ENCODE results near the gene MAN2B2.
"Not testable (repeated sequence)": the region's sequence is repeated elsewhere in the genome, so short reads cannot be mapped to it uniquely, and the experiment has no call there.

The MAN2B2 gene

DNA sequence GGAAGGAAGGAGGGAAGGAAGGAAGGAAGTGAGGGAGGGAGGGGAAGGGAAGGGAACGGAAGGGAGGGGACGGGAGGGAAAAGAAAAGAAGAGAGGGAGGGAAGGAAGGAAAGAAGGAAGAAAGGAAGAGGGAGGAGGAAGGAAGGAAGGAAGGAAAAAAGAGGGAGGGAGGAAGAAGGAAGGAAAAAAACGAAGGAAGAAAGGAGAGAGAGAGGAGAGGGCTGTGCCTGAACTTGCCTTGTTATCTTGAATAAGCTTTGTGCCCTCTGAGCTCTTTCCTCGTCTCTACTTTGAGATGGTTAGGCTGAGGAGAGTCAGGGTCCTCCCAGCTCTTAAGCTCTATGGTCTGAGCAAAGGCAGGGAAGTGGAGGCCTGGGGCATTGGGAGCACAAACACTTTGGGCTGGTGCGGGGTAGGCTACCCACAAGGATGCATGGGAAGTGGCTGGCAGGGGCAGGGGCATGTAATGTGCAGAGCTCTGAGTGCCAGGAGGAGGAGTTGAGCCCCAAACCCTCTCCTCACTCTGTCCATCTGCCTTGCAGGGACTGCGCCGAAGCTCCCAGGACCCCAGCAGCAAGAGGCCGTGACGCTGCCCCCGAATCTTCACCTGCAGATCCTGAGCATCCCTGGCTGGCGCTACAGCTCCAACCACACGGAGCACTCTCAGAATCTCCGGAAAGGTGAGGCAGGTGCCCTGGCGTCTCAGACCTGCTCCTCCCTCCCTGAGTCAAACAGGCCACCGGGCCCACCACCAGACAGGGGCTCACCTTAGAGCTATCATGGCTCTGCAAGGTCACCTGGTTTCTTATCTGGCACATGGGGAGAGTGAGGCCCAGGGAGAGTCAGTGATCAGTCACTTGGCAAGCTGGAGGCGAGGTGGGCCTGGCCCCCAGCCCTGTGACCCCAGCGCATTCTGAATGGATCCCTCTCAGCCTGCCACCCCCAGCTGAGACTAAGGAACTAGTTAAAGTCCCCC is 39.0 kb downstream of the MAN2B2 start:
- DNase-seq (ENCODE audit: low read depth in 1 of 2, low spot score in 1 of 2) = no peak

DNA sequence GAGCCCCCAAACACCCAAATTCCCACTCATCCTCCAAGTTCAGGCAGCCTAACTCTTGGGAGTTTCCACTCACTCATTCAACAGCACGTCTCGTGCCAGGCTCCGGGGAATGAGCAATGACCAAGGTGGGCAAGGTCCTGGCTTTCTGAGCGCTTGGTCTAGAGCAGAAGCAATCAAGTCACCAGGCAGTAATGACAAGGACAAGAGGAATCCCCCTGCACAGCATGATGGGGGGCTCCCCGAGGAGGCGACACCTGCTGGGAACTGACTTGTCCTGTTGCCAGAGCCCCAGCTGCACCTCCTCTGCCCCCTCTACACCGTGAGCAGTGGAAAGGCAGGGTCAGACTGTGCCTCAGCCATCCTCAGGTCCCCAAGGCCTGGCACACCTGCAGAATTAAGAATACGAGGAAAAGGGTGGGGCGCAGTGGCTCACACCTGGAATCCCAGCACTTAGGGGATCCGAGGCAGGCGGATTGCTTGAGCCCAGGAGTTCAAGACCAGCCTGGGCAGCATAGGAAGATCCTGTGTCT is 39.8 kb downstream of the MAN2B2 start:
- no peak for DNase-seq (ENCODE audit: low read depth in 1 of 2, low spot score in 1 of 2)

GRCh38 chr4:6616087-6616995 is 41.4 kb downstream of the MAN2B2 start:
- DNase-seq (ENCODE audit: low read depth in 1 of 2, low spot score in 1 of 2) = no peak

GRCh38 chr4:6617246-6617645 is 42.3 kb downstream of the MAN2B2 start:
- DNase-seq (ENCODE audit: low read depth in 1 of 2, low spot score in 1 of 2) = no peak

DNA sequence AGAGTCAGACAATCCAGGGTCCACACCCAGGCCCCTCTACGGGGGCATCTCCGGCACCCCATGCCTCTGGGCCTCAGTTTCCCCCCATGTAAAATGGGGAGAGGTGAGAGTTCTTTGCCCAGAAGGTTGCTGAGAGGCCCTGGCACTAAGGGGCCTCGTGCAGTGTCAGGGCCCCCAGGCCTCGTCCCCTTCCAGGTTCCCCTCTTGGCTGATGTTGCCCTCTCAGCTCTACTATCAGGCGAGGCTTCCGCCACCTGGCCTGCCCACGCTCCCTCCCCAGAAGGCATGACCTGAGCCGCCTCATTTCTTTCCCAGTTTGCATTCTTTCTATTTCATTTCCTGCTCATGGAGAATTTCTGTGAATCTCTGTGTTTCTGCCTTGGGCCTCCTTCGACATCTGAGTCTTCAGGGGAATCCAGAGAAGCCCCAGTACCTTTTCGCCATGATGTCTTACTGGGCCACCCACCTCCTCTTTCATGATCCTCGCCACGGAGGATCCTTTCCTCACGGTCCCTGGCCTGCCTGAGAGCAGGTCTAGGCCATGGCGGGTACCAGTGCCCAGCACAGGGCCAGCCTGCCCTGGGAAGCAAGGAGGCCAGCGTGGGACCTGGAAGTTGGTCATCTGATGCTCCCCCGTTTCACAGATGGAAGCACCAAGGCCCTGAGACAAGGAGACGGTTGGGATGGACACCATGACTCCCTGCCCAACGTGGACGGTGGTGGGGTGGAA is 43.6 kb downstream of the MAN2B2 start:
- no peak for DNase-seq (ENCODE audit: low read depth in 1 of 2, low spot score in 1 of 2)

- no peak for DNase-seq (ENCODE audit: low read depth in 1 of 2, low spot score in 1 of 2)
These were observed 44.1 kb downstream of the MAN2B2 start for GRCh38 chr4:6619116-6619465.

DNA sequence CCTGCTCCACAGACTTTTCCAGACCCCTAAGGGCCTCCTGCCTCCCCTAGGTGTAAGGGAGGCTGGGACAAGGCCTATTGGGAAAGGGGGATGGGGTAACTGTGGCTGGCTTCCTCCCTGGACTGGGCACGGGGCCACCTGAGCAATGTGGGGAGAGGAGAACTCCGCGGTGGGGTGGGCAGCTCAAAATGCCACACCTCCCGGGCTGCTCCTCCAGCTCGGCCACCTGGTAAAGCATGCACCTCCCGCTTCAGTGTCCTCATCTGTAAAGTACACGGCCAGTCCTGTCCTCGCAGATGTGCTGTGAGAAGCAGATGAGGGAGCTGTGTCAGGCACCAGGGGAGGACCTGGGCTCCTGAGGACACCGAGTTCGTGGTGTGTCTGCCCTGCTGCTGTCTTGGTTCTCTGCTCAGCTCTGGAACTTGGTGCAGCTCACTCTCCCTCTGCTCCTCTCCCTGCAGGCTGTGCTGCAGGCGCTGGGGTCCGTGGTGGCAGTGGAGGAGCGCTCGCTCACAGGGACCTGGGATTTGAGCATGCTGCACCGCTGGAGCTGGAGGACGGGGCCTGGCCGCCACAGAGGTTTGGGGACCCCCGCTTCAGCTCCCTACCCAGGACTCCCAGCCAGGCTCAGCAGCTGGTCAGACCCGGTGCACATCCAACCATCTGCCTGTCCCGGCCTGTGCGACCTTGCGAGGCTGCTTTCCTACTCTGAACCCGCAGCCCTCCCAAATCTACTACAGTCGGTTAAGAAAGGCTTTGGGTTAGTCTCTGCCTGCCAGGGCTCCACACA is 44.7 kb downstream of the MAN2B2 start:
- DNase-seq (ENCODE audit: low read depth in 1 of 2, low spot score in 1 of 2) = no peak

- no peak for DNase-seq (ENCODE audit: low read depth in 1 of 2, low spot score in 1 of 2)
These were observed 45.3 kb downstream of the MAN2B2 start for GRCh38 chr4:6620296-6620695.

DNA sequence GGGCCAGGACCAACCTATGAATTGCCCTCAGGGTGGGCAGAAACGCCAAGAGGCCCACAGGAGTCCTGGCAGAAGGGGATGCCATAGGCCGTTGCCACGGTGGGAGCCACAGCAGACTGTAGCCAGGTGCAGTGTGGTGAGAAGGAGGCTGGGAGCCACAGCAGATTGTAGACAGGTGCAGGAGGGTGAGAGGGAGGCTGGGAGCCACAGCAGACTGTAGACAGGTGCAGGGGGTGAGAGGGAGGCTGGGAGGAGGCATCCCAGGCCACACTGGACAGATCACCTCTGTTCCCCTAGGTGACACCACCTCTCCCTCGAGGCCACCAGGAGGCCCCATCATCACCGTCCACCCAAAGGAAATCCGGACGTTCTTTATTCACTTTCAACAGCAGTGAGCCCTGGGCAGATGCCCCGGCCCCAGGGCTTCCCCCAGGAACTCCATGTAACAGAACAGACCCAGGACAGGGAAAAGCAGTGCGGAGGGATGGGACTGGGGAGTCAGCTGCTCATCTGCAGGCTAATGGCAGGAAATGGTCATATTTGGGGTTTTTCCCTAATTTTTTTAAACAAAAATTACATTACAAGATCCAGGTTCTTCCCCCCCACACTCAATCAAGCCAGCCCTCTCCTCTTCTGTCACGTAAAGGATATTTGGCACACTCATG is 46.0 kb downstream of the MAN2B2 start:
- DNase-seq (ENCODE audit: low read depth in 1 of 2, low spot score in 1 of 2) = no peak

- DNase-seq (ENCODE audit: low read depth in 1 of 2, low spot score in 1 of 2) = no peak
These were observed 46.6 kb downstream of the MAN2B2 start for GRCh38 chr4:6621556-6621927.

DNA sequence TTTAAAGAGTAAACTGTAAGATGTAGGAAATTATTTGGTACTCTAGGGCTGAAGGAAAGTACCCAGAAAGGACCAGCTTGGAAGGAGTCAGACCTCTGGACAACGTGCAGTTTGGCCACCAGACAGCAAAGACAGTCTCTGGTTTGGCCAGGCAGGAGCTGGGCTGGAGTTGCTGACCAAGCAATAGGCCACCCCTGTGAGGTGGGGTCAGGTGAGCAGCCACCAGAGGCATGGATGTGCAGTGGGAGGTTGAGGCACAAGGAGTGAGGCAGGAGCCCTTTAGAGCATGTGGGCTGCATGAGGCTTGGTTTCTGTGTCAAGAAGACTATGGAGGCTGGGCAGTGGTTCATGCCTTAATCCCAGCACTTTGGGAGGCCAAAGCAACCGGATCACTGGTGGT is 47.8 kb downstream of the MAN2B2 start:
- no peak for DNase-seq (ENCODE audit: low read depth in 1 of 2, low spot score in 1 of 2)

GRCh38 chr4:6625256-6625655 is 50.3 kb downstream of the MAN2B2 start:
- no peak for DNase-seq (ENCODE audit: low read depth in 1 of 2, low spot score in 1 of 2)

DNA sequence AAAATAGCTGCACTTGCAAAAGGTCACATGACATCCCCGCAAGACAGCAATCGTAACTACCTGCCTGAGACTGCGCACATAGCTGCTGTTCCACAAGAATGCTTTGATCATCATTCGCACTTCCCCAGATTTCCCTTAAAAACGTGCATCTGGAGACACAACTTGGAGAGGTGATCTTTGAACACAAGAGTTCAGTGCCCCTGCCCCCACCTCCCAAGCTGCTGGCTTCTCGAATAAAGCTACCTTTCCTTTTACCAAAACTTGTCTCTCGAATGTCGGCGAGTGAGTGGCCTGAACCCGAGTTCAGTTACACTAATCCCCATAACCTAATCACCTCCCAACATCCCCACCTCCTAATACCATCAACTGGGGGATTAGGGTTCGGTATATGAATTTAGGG is 51.1 kb downstream of the MAN2B2 start:
- DNase-seq (ENCODE audit: low read depth in 1 of 2, low spot score in 1 of 2) = no peak

DNA sequence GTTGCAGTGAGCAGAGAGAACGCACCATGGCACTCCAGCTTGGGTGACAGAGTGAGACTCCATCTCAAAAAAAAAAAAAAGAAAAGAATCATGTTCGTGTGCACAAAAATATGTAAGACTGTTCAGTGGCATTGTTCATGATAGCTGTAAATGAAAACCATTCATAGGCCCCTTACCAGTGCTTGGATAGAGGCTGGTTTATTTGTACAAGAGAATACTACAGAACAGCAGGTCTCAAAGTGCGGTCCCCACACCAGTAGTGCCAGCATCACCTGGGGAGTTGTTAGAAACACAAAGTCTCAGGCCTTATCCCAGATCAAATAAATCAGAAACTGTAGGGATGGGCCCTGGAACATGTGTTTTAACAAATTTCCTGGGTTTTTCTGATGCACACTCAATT is 52.8 kb downstream of the MAN2B2 start:
- no peak for DNase-seq (ENCODE audit: low read depth in 1 of 2, low spot score in 1 of 2)

DNA sequence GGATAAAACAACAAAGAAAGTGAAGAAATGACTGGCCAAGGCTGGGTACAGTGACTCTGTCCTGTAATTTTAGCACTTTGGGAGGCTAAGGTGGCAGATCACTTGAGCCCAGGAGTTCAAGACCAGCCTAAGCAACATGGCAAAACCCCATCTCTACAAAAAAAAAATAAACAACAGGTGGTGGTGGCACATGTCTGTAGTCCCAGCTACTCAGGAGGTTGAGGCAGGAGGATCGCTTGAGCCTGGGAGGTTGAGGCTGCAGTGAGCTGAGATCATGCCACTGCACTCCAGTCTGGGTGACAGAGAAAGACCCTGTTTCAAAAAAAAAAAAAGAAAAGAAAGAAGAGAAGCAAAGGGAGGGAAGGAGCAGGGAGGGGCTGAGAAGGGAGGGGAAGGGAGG is 53.5 kb downstream of the MAN2B2 start:
- DNase-seq (ENCODE audit: low read depth in 1 of 2, low spot score in 1 of 2) = not testable (repeated sequence)

DNA sequence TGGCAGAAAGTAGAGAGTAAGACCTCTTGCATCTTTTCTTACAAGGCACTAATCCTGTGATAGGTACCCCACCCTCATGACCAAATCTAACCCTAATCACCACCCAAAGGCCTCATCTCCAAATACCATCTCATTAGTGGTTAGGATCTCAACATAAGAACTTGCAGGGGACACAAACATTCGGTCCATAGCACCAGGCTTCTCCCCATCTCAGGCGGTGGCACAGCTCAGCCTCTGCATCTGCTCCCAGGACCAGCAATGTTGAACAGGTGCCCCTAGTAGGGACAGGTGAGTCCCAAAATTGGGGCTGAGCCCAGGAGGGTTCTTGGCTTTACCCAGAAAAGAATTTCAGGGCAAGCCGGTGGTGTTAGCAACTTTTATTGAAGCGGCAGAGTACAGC is 57.1 kb downstream of the MAN2B2 start:
- DNase-seq (ENCODE audit: low read depth in 1 of 2, low spot score in 1 of 2) = no peak

- DNase-seq (ENCODE audit: low read depth in 1 of 2, low spot score in 1 of 2) = no peak
These were observed 58.3 kb downstream of the MAN2B2 start for GRCh38 chr4:6633091-6633906.

DNA sequence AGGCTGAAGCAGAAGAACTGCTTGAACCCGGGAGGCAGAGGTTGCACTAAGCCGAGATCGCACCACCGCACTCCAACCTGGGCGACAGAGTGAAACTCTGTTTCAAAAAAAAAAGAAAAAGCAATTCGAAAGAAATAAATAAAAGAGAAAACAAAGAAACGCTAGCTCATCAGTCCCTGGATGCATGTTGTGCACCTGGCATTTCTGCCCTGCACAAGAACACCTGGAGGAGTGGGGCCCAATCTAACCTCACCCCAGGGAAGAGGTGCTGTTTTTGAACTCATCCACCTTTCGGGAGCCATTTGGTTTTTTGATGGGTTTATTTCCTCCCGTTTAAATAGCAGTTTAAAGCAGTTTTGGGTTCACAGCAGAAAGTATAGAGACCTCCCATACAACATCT is 59.8 kb downstream of the MAN2B2 start:
- DNase-seq (ENCODE audit: low read depth in 1 of 2, low spot score in 1 of 2) = no peak

- no peak for DNase-seq (ENCODE audit: low read depth in 1 of 2, low spot score in 1 of 2)
These were observed 64.2 kb downstream of the MAN2B2 start for GRCh38 chr4:6639137-6639680.

Measured in activated CD4-positive, alpha-beta T cell treated with anti-CD3 and anti-CD28 coated beads, Interleukin-2, amount 50 U/mL, for 24 hours (primary cell).